Stimulated activated memory B cell treated with anti-CD40 and anti-IgM and Interleukin-4, amounts not matched to agents 10 μg/mL and 1 μg/mL and 100 μg/mL, for 72 hours (primary cell): ENCODE results near the gene TTI1.
A peak's percentile ranks its signal among the peaks of the same experiment; 100 is the strongest.

Experiments
- ATAC-seq: fragments of 150-1000 bp; cut with Tn5 transposase; 2 replicates; pipeline ENCODE4 v1.10.0; 2021
- H3K27ac Mint-ChIP-seq: one replicate; pipeline ENCODE4 v1.8.0; 2022; ENCODE audit warnings: mild to moderate bottlenecking, mixed read lengths
- H3K27me3 Mint-ChIP-seq: one replicate; pipeline ENCODE4 v1.8.0; 2022; ENCODE audit warnings: mixed read lengths
- H3K36me3 Mint-ChIP-seq: one replicate; pipeline ENCODE4 v1.8.0; 2022; ENCODE audit warnings: mixed read lengths
- H3K4me1 Mint-ChIP-seq: one replicate; pipeline ENCODE4 v1.8.0; 2022; ENCODE audit warnings: mixed read lengths
- H3K4me3 Mint-ChIP-seq: one replicate; pipeline ENCODE4 v1.8.0; 2022; ENCODE audit warnings: mild to moderate bottlenecking, moderate library complexity, mixed read lengths
- H3K9me3 Mint-ChIP-seq: one replicate; pipeline ENCODE4 v1.8.0; 2022; ENCODE audit warnings: mixed read lengths

The TTI1 gene

DNA sequence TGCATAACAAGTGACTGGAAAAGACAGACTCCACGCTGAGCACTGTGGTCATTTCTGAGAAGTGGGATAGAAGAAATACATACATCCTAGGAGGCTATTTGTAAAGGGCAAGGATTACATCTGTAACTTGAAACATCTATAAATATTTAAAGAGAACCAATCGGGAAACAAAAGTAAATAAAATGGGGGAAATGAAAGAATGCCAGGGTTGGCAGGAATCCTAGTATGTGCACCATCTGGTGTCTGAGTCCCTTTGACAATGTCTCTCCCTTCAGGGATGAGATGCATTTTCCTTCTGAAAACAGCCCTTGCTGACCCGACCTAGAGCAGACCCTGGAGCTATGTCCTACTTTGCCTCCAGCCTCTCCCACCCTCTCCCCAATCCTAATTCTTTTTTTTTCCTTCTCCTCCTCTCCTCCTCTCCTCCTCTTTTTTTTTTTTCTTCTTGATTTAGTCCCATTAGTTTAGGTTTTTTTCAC lies 77.1 kb downstream of the TTI1 start:
- no peak overlapping the region for H3K27ac Mint-ChIP-seq
- no peaks in the 10 kb centered on the region for H3K9me3 Mint-ChIP-seq
- no peak for ATAC-seq
- H3K4me3 Mint-ChIP-seq: no peak overlapping the region
- H3K4me1 Mint-ChIP-seq: no peaks in the 10 kb centered on the region
- no peaks in the 10 kb centered on the region for H3K36me3 Mint-ChIP-seq
- H3K27me3 Mint-ChIP-seq: no peaks in the 10 kb centered on the region

DNA sequence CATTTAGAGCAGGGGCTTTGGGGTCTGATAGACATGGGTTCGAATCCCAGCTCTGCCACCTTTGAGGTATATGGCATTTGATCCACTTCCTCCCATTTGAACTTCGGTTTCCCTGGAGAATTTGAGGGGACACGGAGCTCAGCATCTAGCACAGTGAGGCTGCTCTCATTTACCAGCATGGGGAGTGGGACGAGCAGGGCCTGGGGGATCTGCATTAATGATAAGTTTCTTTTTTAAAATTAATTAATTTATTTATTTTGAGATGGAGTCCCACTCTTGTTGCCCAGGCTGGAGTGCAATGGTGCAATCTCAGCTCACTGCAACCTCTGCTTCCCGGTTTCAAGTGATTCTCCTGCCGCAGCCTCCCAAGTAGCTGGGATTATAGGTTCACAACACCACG lies 77.7 kb downstream of the TTI1 start:
- Mint-ChIP-seq H3K4me1 (no peaks in the 10 kb centered on the region), H3K4me3 (no peak overlapping the region), H3K27me3 (no peaks in the 10 kb centered on the region), H3K27ac (no peak overlapping the region), H3K9me3 (no peaks in the 10 kb centered on the region), H3K36me3 (no peaks in the 10 kb centered on the region)
- no peak for ATAC-seq

GRCh38 chr20:37954626-37955025 lies 78.6 kb downstream of the TTI1 start:
- H3K27ac Mint-ChIP-seq: no peak overlapping the region
- no peaks in the 10 kb centered on the region for H3K9me3 Mint-ChIP-seq
- no peaks in the 10 kb centered on the region for H3K27me3 Mint-ChIP-seq
- no peaks in the 10 kb centered on the region for H3K36me3 Mint-ChIP-seq
- no peak for ATAC-seq
- no peaks in the 10 kb centered on the region for H3K4me1 Mint-ChIP-seq
- no peak overlapping the region for H3K4me3 Mint-ChIP-seq

- no peaks in the 10 kb centered on the region for H3K9me3 Mint-ChIP-seq
Measured at GRCh38 chr20:37954190-37954589, 79.1 kb downstream of the TTI1 start.

GRCh38 chr20:37948956-37949355 lies 84.3 kb downstream of the TTI1 start:
- H3K36me3 Mint-ChIP-seq: peaks cover 12% of the 10 kb centered on the region
- no peak overlapping the region for H3K27ac Mint-ChIP-seq
- ATAC-seq: no peak
- H3K4me3 Mint-ChIP-seq: no peak overlapping the region
- no peaks in the 10 kb centered on the region for H3K4me1 Mint-ChIP-seq
- peaks cover 12% of the 10 kb centered on the region for H3K9me3 Mint-ChIP-seq
- H3K27me3 Mint-ChIP-seq: peaks cover 18% of the 10 kb centered on the region

More at GRCh38 chr20:37954190-37954589, 79.1 kb downstream of the TTI1 start:
- H3K36me3 Mint-ChIP-seq: no peaks in the 10 kb centered on the region
- H3K27ac Mint-ChIP-seq: no peak overlapping the region
- ATAC-seq: no peak
- no peaks in the 10 kb centered on the region for H3K27me3 Mint-ChIP-seq
- H3K4me1 Mint-ChIP-seq: no peaks in the 10 kb centered on the region
- H3K4me3 Mint-ChIP-seq: no peak overlapping the region

- Mint-ChIP-seq H3K4me3 (no peak overlapping the region), H3K36me3 (peaks cover 12% of the 10 kb centered on the region), H3K9me3 (peaks cover 12% of the 10 kb centered on the region), H3K4me1 (no peaks in the 10 kb centered on the region), H3K27me3 (peaks cover 18% of the 10 kb centered on the region), H3K27ac (no peak overlapping the region)
- ATAC-seq: no peak
Measured at GRCh38 chr20:37947943-37948342, 85.3 kb downstream of the TTI1 start.

- H3K27me3 Mint-ChIP-seq: peaks cover 18% of the 10 kb centered on the region
- no peak overlapping the region for H3K4me3 Mint-ChIP-seq
- peaks cover 12% of the 10 kb centered on the region for H3K9me3 Mint-ChIP-seq
- H3K36me3 Mint-ChIP-seq: peaks cover 12% of the 10 kb centered on the region
- no peak for ATAC-seq
- H3K27ac Mint-ChIP-seq: no peak overlapping the region
- H3K4me1 Mint-ChIP-seq: no peaks in the 10 kb centered on the region
Measured at GRCh38 chr20:37946946-37947345, 86.3 kb downstream of the TTI1 start.

GRCh38 chr20:37945091-37945547 lies 88.1 kb downstream of the TTI1 start:
- Mint-ChIP-seq H3K36me3 (peaks cover 12% of the 10 kb centered on the region), H3K27ac (no peak overlapping the region), H3K9me3 (peaks cover 12% of the 10 kb centered on the region), H3K4me3 (no peak overlapping the region), H3K4me1 (no peaks in the 10 kb centered on the region), H3K27me3 (peaks cover 18% of the 10 kb centered on the region)
- ATAC-seq: no peak

DNA sequence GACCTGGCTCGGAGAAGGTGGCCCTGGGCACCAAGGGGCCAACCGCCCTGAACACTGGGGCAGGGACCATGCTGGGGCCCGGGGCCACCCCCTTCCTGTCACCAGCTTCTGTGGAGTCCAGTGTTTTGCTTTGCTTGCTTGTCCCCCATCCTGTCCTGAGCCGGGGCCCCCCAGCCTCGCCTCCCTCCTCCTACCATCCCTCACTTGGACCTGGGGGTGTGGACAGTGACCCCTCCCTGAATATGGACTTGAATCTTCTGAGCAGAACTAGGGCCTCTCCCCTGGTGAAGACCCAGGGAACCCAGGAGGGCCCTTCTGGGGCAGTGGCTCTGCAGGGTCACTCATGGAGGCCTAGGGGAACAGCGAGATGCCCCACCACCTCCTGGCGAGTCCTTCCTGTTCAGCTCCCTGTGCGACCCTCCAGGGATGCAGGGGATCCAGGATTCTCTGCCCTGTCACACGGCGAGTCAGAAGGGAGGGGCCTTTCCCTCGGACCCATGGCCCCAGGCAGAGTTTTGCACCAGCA lies 88.7 kb downstream of the TTI1 start:
- H3K9me3 Mint-ChIP-seq: peaks cover 12% of the 10 kb centered on the region

DNA sequence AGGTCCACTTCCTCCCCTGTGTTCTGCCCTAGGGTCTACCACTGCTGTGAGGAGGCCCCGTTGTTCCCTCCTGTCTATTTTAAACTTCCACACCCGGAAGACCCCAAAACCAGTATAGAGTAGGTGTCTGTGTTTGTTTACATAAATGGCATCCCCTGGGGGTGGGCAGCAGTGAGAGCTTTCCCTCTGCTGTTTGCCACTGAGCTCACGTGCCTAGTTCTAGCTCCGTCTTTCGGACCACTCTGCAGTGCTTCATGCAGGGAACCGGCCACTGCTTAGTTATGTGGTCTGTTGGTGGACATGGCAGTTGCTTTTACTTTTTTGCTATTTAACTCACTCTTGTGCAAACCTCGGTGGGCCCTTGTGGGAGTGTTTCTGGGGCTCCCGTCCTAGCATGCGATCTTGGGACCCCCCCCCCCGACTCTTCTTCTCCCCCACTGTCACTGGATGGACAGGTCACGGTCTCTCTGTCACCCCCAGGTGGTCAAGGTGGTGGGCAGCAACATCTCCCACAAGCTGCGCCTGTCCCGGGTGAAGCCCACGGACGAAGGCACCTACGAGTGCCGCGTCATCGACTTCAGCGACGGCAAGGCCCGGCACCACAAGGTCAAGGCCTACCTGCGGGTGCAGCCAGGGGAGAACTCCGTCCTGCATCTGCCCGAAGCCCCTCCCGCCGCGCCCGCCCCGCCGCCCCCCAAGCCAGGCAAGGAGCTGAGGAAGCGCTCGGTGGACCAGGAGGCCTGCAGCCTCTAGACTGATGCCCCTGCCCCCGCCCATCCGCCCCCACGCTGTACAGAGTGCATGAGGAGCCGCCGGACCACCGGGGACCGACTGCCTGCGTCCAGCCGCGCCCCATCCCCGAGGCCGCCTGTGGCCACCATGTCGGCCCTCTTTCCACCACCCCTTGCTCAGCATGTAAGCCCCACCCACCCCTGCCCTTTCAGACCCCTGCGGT lies 89.5 kb downstream of the TTI1 start:
- H3K27ac Mint-ChIP-seq: no peak overlapping the region
- H3K36me3 Mint-ChIP-seq: peaks cover 12% of the 10 kb centered on the region
- ATAC-seq: no peak
- H3K4me1 Mint-ChIP-seq: no peaks in the 10 kb centered on the region
- peaks cover 9% of the 10 kb centered on the region for H3K9me3 Mint-ChIP-seq
- H3K4me3 Mint-ChIP-seq: no peak overlapping the region
- H3K27me3 Mint-ChIP-seq: peaks cover 28% of the 10 kb centered on the region

More for the DNA sequence above, 88.7 kb downstream of the TTI1 start:
- Mint-ChIP-seq H3K27ac (no peak overlapping the region), H3K36me3 (peaks cover 12% of the 10 kb centered on the region), H3K4me1 (no peaks in the 10 kb centered on the region), H3K27me3 (peaks cover 24% of the 10 kb centered on the region), H3K4me3 (no peak overlapping the region)
- peak; percentile 42 for ATAC-seq

- no peak overlapping the region for H3K27ac Mint-ChIP-seq
- H3K36me3 Mint-ChIP-seq: peaks cover 6% of the 10 kb centered on the region
- H3K9me3 Mint-ChIP-seq: peaks cover 4% of the 10 kb centered on the region
- no peak overlapping the region for H3K4me3 Mint-ChIP-seq
- H3K27me3 Mint-ChIP-seq: peaks cover 24% of the 10 kb centered on the region
- H3K4me1 Mint-ChIP-seq: no peaks in the 10 kb centered on the region
- ATAC-seq: no peak
Measured at GRCh38 chr20:37943033-37943432, 90.2 kb downstream of the TTI1 start.

DNA sequence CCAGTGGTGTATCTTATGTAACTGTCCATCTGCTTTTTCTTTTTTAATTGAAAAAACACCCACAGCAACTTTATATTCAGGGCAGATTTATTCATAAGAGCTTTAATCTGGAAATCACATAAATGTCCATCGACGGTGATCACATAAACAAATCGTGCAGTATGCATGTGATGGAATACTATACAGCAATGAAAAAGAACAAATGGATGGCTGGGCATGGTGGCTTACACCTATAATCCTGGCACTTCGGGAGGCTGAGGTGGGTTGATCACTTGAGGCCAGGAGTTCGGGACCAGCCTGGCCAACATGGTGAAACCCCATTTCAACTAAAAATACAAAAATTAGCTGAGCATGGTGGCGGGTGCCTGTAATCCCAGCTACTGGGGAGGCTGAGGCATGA lies 91.3 kb downstream of the TTI1 start:
- H3K9me3 Mint-ChIP-seq: no peaks in the 10 kb centered on the region
- H3K4me3 Mint-ChIP-seq: no peak overlapping the region
- H3K4me1 Mint-ChIP-seq: no peaks in the 10 kb centered on the region
- H3K36me3 Mint-ChIP-seq: no peaks in the 10 kb centered on the region
- no peak overlapping the region for H3K27ac Mint-ChIP-seq
- ATAC-seq: no peak
- H3K27me3 Mint-ChIP-seq: peaks cover 17% of the 10 kb centered on the region

- ATAC-seq: no peak
- no peak overlapping the region for H3K4me3 Mint-ChIP-seq
- no peaks in the 10 kb centered on the region for H3K9me3 Mint-ChIP-seq
- no peaks in the 10 kb centered on the region for H3K4me1 Mint-ChIP-seq
- H3K27me3 Mint-ChIP-seq: peaks cover 17% of the 10 kb centered on the region
- H3K36me3 Mint-ChIP-seq: no peaks in the 10 kb centered on the region
- H3K27ac Mint-ChIP-seq: no peak overlapping the region
Measured at GRCh38 chr20:37941332-37941731, 91.9 kb downstream of the TTI1 start.

- H3K9me3 Mint-ChIP-seq: no peaks in the 10 kb centered on the region
- no peak for ATAC-seq
- peaks cover 17% of the 10 kb centered on the region for H3K27me3 Mint-ChIP-seq
- H3K36me3 Mint-ChIP-seq: no peaks in the 10 kb centered on the region
- no peaks in the 10 kb centered on the region for H3K4me1 Mint-ChIP-seq
- H3K27ac Mint-ChIP-seq: no peak overlapping the region
- H3K4me3 Mint-ChIP-seq: no peak overlapping the region
Measured at GRCh38 chr20:37940858-37941257, 92.4 kb downstream of the TTI1 start.

- ATAC-seq: no peak
Measured at GRCh38 chr20:37939701-37940560, 93.3 kb downstream of the TTI1 start.

More at GRCh38 chr20:37939701-37940560, 93.3 kb downstream of the TTI1 start:
- Mint-ChIP-seq H3K36me3 (no peaks in the 10 kb centered on the region), H3K27ac (no peak overlapping the region), H3K4me3 (no peak overlapping the region), H3K9me3 (no peaks in the 10 kb centered on the region), H3K27me3 (peaks cover 17% of the 10 kb centered on the region), H3K4me1 (no peaks in the 10 kb centered on the region)
